ENCODE data around the gene LRMDA. TPM values are rescaled to one million over a fixed set of nuclear protein-coding genes. Genes with fewer than 3 reads are reported as not detected.
"Not testable (repeated sequence)": the region's sequence is repeated elsewhere in the genome, so short reads cannot be mapped to it uniquely, and the experiment has no call there.

LRMDA gene
- total and polyA plus RNA-seq, 7 donors = 2.8 to 22.2 (median 9.0) TPM

GRCh38 chr10:75513292-75513885, 82.0 kb downstream of the LRMDA start:
- Histone ChIP-seq H3K9me3 (no peaks in the 10 kb centered on the region), H3K27ac (peak overlapping the region in 3 of 4 donors; percentile 24 to 71 (median 53)), H3K36me3 (no peaks in the 10 kb centered on the region), H3K4me1 (peaks cover 0 to 46% (median 36%) of the 10 kb centered on the region in 4 donors), H3K27me3 (no peaks in the 10 kb centered on the region), H3K4me3 (no peak overlapping the region)
- intact Hi-C loops (cut with DNase I) = loop anchor here (5.0 kb wide), 1 partner anchor 144 kb away; no protein-coding TSS in a partner anchor
- TF ChIP-seq, protein P1, sequence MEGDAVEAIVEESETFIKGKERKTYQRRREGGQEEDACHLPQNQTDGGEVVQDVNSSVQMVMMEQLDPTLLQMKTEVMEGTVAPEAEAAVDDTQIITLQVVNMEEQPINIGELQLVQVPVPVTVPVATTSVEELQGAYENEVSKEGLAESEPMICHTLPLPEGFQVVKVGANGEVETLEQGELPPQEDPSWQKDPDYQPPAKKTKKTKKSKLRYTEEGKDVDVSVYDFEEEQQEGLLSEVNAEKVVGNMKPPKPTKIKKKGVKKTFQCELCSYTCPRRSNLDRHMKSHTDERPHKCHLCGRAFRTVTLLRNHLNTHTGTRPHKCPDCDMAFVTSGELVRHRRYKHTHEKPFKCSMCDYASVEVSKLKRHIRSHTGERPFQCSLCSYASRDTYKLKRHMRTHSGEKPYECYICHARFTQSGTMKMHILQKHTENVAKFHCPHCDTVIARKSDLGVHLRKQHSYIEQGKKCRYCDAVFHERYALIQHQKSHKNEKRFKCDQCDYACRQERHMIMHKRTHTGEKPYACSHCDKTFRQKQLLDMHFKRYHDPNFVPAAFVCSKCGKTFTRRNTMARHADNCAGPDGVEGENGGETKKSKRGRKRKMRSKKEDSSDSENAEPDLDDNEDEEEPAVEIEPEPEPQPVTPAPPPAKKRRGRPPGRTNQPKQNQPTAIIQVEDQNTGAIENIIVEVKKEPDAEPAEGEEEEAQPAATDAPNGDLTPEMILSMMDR (IDR thresholded peaks at IDR 0.05) = no peak
- no peak for TF ChIP-seq EP300 (IDR thresholded peaks at IDR 0.05)
- TF ChIP-seq POLR2AphosphoS5 (IDR thresholded peaks at IDR 0.05) = no peak
- TF ChIP-seq POLR2A (IDR thresholded peaks at IDR 0.05) = no peak
- WGBS, 2 donors = 67 to 73% methylated on average over 8 of the region's 8 CpGs
- no peak for DNase-seq

DNA sequence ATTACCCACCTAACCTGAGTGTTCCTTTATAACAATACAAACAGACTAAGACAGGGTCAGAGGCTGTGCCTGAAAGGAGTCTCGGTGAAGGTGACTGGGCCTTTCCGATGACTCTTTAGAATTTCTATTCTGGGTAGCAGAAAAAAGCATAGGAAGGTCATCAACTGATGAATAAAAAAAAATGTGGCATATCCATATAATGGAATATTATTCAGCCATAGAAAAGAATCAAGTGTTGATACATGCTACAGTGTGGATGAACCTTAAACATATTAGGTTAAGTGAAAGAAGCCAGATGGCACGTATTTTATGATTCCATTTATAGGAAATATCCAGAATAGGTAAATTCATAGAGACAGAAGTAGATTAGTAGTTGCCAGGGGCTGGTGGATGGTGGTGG, 83.4 kb downstream of the LRMDA start:
- no peak overlapping the region for H3K4me3 ChIP-seq
- 92 to 95% methylated on average over 3 of the region's 3 CpGs for WGBS, 2 donors
- H3K36me3 ChIP-seq = no peaks in the 10 kb centered on the region
- DNase-seq = no peak
- peaks cover 0 to 31% (median 25%) of the 10 kb centered on the region in 4 donors for H3K4me1 ChIP-seq
- no peaks in the 10 kb centered on the region for H3K9me3 ChIP-seq
- TF ChIP-seq POLR2A (IDR thresholded peaks at IDR 0.05) (no peak), POLR2AphosphoS5 (IDR thresholded peaks at IDR 0.05) (no peak), EP300 (IDR thresholded peaks at IDR 0.05) (no peak)
- TF ChIP-seq, protein P1 (IDR thresholded peaks at IDR 0.05) = no peak
- H3K27ac ChIP-seq = no peak overlapping the region
- intact Hi-C loops (cut with DNase I) = loop anchor here (5.0 kb wide), 1 partner anchor 142 kb away; no protein-coding TSS in a partner anchor
- no peaks in the 10 kb centered on the region for H3K27me3 ChIP-seq

- 50 to 91% methylated on average over 2 of the region's 2 CpGs for WGBS, 2 donors
- H3K9me3 ChIP-seq; intact Hi-C loops (cut with DNase I); DNase-seq; H3K4me3 ChIP-seq; H3K36me3 ChIP-seq; H3K27me3 ChIP-seq; H3K27ac ChIP-seq: not testable (repeated sequence)
- H3K4me1 ChIP-seq = peaks cover 0 to 27% (median 24%) of the 10 kb centered on the region in 4 donors
Measured at GRCh38 chr10:75516154-75516553, 84.7 kb downstream of the LRMDA start.

DNA sequence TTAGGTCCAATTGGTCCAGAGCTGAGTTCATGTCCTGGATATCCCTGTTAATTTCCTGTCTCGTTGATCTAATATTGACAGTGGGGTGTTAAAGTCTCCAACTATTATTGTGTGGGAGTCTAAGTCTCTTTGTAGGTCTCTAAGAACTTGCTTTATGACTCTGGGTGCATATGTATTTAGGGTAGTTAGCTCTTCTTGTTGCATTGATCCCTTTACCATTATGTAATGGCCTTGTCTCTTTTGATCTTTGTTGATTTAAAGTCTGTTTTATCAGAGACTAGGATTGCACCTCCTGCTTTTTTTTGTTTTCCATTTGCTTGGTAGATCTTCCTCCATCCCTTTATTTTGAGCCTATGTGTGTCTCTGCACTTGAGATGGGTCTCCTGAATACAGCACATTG, 87.8 kb downstream of the LRMDA start:
- 74 to 82% methylated on average over 1 of the region's 1 CpG for WGBS, 2 donors
- H3K27me3 ChIP-seq; H3K27ac ChIP-seq; H3K36me3 ChIP-seq; DNase-seq; H3K4me3 ChIP-seq; H3K9me3 ChIP-seq; H3K4me1 ChIP-seq; intact Hi-C loops (cut with DNase I): not testable (repeated sequence)

- intact Hi-C loops (cut with DNase I); H3K36me3 ChIP-seq; H3K4me1 ChIP-seq; H3K27ac ChIP-seq; H3K27me3 ChIP-seq; H3K4me3 ChIP-seq; H3K9me3 ChIP-seq; DNase-seq: not testable (repeated sequence)
- 75 to 80% methylated on average over 16 of the region's 16 CpGs for WGBS, 2 donors
Measured at GRCh38 chr10:75521194-75521829, 89.9 kb downstream of the LRMDA start.

GRCh38 chr10:75525067-75525466, 93.6 kb downstream of the LRMDA start:
- Histone ChIP-seq H3K4me1 (no peaks in the 10 kb centered on the region), H3K27ac (no peak overlapping the region), H3K36me3 (no peaks in the 10 kb centered on the region), H3K27me3 (no peaks in the 10 kb centered on the region), H3K9me3 (no peaks in the 10 kb centered on the region), H3K4me3 (no peak overlapping the region)
- intact Hi-C loops (cut with DNase I) = no loop called here
- no peak for DNase-seq
- TF ChIP-seq, protein P1 (IDR thresholded peaks at IDR 0.05) = no peak
- TF ChIP-seq EP300 (IDR thresholded peaks at IDR 0.05) (no peak), POLR2A (IDR thresholded peaks at IDR 0.05) (no peak), POLR2AphosphoS5 (IDR thresholded peaks at IDR 0.05) (no peak)
- WGBS, 2 donors = 79 to 84% methylated on average over 1 of the region's 1 CpG

All from sigmoid colon (tissue), 7 donors.